Stimulated activated CD4-positive, alpha-beta T cell treated with anti-CD3 and anti-CD28 coated beads, Interleukin-2, amount 100 ng/mL, for 48 hours (primary cell): ENCODE measurements around the gene SSRP1.

Experiments used
- DNase-seq, 2 donors: peaks; one replicate each; pipeline ENCODE4 v3.0.0-alpha.2; 2020

SSRP1 gene

DNA sequence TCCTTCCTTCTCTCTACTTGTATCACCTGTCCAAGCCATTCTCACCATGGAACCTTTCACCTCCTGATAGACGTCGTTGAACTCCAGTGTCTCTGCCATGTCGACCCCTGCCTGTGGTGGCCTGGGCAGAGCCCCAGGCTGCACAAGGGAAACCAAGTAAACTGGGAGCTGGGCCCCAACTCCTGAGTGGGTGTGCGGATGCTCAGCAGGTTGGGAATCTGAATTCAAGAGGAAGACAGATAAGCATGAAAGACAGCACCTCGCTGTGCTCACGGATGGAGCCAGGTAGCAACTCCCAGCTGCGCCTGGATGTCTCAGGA lies 709 bp downstream of the SSRP1 start:
- no peak for DNase-seq

DNA sequence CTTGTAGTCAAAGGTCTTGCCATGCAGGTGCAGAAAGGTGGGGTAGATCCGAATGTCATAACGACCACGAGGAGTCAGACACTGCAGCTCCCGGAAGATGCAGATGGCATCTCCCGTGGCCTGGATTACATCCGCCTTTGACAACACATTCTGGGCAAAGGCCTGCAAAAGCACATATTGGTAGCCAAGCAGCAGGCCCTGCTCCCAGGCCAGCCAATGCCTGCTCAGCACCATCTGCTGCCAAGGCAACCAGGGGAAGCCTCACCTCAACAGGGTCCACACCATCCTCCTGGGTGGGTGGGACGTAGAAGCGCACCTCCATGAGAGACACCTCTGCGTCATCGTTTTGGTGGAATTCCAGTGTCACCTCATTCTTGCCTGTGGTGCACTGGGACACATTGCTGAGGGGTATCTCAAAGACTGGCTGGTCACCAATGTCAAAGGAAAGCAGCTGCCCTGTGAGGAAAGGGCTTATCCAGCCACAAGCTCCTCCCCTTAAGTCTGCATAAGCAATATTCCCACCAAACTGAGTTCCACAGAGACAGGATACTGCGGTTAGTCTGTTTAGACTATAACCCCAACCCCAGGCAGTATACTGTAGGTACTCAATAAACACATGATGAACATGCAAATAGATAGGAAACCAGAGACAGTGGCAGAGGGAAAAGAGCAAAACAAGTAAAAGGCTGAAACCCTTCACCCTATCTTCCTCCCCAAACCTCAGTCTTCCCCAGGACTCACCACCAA lies 2.8 kb downstream of the SSRP1 start:
- no peak for DNase-seq

DNA sequence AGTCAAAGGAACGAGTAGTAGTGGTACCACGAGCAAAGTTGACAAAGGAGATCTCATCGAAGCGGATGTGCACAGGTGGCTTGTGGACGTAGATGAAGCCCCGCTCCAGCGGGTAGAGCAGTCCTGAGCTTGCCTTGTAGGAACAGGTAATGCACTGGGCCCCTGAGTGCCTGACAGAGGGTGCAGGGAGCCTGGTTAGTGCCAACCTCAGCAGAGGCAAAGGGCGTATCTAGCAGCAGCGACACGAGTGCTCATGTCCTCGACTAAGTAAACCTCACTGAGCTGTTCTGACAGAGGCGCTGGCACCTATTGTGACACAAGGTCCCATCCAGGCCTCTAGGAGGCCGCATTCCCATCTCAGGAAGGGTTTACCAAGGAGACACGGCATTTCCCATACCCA lies 4.0 kb downstream of the SSRP1 start:
- no peak for DNase-seq

DNA sequence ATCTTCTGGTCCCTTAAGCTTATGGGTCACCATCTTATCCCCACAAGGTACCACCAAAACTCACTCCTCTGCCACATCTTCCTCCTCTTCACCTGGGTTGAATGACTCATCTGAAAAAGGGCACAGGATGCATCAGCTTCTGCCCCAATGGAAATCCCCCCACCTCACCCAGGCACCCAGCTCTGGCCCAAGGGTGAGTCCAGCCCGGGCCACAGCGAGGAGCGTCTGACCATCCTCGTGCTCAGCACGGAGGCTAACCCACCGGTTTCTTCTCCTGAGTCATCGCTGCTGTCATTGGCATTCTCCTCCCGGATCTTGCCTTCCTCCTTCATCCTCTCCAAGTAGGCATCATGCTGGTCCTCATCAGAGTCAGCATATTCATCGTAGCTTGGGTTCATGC lies 5.7 kb downstream of the SSRP1 start:
- no peak for DNase-seq

DNA sequence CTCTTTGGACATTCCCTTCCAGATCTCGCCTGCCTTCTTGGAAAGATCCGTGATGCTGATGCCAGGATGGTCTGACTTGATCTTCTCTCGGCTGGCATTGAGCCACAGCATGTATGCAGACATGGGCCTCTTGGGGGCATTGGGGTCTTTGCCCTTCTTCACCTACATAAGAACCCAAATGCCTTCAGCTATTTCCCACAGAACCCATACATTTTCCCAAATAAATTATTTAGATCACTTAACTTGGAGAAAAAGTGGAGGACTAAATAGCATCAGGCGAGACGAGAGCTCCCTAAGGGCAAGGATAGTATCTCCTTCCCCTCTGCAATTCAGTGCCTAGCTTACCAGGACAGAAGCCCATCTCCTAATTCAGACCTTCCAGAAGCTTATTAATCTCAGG lies 8.0 kb downstream of the SSRP1 start:
- no peak for DNase-seq

DNA sequence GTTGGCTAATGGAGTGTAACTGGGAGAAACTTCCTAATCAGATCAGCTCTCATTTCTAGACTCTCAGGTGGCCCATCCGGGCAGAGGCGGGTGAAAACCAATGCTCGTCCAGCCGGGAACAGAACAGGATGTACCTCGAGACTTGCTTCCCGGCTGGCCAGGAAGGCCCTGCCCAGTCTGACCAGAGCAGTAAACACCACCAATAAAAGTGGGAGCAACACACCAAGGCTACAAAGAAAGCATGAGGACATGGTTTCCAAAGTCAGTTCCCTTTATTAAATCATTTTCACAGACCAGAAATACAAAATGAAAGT lies 10.0 kb downstream of the SSRP1 start:
- DNase-seq, result no peak

DNA sequence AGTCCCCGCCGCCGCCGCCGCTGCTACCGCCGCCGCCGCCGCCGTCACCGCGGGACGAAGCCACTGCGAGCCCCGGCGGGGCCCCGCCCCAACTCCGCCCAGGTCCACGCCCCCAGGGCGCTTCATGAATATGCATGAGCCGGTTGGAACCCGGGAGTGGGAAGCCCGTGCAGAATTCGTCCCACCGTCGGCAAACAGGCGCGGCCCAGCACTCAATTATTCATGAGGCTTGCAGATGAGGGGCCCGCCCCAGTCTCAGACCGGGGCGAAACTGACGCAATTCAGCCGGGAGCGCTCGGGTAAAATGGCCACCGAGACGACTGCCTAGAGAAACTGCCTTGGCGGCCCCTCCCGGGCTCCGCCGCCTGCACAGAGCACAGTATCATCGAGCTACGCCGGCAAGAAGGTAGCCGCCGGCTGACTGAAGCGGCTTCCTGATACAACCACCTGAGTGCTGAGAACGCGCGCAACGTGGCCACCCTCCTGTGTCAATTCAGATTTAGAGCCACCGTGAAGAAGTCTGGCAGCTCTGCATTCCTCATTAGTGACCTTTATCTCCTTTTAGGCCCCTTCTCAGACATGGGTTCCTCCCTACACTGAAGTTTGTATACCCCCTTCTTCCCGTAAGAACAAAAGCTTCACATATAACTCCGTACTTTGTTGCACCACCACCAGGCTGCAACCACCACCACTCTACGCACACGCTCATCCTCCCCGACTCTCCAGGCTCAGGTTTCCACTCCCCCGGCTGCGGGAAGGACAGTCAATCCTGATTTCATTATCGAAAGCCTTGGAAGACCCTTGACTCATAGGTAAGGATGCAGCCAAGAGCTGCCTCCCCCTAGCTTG lies 10.6 kb downstream of the SSRP1 start, which contains the start of gene TNKS1BP1:
Gene TNKS1BP1, minus strand, starts transcription at position 67 of the 849 bp plus-strand sequence. CDS start 3,067 bp downstream, outside the sequence.
- DNase-seq, result peak; percentile 85 to 88

DNA sequence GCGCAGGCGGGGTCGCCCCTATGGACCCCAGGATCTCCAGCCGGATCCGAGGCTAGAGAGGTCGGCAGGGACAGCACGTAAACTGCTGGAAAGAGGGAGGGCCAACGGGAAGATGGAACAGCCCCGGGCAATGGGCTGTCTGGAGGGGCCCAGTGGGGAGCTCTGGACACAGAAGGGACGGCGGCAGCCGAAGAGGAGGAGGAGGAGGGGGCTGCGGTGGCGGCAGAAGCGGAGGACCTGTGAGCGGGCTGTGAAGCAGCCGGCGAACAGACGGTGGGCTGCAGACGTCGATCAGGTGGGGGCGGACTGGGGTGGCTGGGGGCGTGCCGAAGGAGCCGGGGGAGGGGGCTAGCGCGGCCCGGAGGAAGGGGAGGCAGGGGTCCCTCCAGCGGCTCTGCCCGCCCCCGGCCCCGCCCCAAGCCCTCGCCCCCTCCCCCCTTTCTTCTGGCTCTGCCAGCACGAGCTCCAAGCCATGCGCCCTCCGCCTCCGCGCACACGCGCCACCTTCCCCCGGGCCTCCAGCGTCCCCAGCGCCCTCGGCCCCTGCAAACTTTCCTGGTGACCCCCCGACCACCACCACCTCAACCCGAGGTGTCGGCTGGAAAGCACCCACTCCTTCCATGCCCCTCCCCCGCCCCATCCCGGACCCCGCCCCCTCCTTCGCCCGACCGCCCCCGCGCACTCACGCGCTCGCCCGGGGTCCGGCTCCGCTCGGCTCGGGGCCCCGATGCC lies 11.4 kb downstream of the SSRP1 start:
- no peak for DNase-seq

DNA sequence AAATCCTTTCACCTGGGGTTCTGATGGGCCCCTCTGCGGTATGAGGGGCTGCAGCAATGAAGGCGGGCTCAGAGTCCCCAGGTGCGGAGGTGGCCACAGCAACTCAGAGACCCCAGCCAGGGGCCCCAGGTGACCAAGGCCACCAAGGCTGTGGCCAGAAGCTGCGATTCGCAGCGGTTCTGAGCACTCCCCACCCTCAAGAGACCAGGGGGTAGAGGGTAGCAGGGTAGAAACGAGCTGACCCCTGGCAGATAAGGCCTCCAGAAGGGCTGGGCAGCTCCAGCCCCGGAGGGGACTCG lies 11.9 kb downstream of the SSRP1 start:
- no peak for DNase-seq

DNA sequence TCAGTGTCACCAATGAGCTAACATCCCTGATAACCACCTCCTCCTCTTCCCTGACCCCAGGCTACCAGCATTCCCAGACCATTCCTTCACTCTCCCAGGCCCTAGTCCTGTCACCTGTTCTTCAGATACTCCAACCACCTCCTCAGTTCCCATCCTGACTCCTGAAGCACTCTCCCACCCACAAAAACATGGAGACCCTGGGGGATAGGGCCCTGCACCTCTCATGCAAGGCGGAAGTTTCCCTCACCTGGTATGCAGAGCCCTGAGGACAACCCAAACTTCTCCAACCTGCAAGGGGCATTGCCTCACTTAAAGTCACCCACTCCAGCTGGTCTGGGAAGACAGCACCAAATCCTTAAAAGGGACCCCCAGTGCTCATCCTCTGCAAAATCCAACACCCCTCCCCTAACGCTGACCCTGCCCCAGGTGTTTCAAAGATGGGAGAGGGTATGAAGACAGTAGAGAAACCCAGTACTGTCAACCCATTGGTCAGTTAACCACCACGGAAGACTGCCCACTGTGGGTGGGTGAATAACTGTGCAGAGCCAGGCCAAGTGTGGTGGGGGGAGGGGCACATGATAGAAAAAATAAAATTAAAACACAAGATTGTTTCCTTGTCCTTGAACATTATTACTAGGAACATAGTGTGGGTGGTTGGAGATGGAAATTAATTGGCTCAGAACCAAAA lies 12.4 kb downstream of the SSRP1 start:
- no peak for DNase-seq

DNA sequence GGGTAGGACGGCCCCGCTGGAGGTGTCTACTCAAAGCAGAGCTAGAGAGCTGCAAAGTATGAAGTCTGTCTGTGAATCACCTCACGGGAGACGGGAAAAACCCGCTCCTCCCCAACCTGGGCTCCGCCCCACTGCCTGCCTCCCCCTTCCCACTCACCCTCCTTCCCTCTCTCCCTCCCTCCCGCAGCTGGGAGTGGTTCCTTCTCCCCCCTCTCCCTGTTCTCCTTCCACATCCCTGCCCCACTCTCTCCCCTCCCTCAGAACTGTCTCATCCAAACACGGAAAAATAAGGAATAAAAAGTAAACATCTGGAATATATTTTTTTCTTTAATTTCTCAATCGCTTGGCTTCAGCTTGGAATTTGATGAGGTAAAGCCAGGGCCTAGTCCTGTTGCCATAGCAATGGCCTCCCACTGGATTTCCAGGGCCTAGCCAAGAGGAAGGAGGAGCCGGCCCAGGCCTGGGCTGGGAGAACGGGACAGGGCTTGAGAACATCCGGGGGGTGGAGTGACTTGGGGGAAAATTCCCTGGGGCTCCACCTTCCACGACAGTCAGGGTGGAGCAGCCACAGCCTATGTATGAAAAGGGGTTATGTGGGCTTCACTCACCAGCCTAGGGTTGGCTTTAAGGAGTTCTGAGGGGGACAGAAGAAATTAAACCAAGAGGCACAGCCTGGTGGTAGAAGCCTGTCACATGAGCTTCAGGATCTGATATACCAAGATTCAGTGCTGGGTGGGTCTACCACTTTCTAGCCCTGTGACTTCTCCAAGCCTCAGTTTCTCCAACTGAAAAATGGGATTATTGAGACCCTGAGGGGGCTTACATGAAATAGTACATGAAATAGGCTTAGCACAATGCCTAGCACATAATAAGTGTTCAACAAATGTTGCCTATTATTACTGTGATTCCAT lies 13.2 kb downstream of the SSRP1 start:
- no peak for DNase-seq

DNA sequence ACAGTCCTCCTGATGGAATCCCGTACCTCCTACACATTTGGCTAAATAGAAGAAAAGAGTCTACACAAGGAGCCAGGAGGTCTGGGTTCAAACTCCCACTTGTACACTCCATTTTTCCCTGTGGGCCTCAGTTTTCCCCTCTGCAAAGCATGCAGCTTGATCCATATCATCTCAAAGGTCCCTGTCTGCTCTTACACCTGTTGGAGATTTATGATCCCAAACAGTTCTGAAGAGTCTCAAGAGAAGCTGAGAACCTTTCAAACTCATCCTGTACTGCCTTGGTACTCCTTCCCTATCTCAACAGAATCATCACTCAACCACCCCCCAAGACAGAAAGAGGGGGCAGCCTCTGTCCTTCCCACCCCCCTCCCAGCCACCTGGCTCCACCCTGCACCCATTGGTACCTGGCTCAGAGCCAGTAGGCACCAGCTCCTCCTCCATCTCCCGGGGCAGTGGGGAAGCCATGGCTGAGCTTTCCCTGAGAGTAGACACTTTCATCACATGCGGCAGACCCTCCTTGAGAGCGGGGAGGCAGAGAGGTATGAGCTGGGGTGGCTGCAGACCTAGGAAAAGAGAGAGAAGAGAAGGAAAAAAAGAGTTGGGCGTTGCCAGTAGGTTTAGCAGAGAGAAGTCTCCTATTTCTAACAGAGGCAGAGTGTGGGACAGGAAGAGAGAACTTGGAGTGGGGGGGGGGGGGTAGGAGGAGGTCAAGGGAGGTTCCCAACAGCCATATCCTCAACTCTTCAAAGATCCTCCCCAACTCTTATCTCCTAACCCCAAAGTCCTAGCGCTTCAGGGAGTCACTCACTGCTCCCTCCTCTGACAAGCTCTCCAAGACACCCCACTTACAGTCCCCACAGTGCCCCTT lies 14.1 kb downstream of the SSRP1 start:
- no peak for DNase-seq

DNA sequence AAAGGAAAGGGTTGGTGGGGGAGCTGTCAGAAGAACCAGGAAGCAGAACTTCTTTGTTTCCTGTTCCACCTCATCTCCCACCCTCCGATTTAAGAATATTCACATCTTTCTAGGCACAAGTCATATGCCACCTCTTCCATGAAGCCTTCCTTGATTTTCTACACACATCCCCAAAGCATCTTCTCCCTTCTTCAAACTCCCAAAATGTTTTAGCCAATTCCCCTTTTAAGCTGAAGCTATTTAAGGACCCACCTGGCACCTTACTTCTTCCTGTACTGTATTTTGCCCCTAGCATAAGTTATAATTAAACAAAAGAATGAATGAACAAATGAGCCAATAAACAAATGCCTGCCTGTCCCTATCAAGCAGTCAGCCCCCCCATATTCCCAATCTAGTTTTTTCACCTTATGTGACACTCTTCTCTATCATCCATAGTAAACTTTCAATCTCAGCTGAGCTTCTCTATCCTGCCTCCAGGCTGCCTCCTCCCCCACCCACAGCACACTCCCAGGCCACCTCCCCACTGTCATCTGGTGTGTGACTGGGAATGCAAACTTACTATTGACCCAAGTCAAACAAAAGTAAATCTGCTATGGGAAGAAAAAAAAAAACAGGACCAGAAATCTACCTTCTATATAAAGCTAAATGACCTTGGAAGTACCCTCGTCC lies 14.8 kb downstream of the SSRP1 start:
- DNase-seq, result no peak

DNA sequence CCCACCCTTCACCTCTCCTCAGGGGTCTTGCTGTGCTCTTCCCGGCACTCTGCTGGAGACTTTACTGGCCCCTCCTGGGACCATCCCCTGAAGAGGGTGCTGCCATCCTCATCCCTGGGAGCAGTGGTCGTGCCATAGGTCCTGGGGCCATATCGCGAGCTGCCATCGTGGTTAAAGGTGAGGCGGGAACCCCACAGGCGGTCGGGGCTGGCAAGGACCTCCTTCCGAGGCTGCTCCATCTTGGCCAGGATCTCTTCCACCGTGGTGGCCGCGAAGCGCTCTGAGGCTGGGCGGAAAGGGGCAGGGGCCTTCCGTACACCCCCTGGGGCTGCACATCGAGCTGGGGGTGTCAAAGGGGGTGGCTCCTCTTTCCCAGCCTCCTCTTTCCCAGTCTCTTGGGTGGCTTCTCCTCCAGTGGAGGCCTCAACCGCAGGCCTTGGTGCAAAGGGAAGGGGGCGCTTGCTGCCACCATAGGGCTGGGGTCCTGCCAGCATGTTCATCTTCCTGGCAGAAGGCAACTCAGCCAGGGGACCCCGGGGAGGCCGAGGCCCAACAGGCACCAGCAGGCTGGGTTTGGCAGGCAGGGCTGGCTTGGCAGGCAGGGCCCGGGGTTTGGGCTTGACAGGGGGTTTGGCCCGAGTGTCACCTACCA lies 15.5 kb downstream of the SSRP1 start:
- no peak for DNase-seq

DNA sequence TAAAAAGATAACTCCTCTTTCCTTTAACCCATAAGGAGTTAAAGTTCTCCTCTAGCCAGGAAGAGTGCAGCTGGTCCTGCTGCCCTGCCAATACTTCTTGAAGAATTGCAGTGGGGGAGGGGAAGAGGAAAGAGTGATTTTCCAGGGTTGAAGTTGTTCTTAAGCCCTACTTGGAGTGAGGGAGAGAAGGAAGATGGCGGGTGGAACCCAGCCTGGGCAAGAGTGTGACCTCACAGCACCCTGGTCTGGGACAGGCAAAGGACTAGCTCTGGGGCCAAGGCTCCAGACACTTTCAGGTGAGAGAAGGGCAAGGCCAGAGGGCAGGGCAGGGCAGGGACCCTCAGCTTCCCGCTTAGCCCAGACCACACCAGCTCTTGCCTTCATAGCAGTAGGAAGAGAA lies 17.5 kb downstream of the SSRP1 start:
- DNase-seq, result no peak

DNA sequence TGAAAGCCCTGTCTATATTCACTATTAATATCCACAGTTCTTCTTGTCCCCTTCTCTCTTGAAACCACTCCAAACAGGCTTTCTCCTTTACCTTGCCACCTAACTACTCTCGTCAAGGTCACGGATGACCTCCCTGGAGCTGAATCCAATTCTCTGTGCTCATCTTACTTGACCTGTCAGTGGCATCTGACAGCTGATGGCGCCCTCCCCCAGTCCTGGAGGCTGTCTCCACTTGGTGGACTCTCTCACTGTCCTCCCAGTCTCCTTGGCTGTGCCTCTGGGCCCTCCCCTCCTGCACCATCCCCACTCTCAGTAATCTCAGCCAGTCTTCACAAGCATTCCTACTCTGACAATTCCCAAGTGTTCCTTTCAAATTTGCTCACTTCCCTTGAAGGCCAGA lies 19.7 kb downstream of the SSRP1 start:
- no peak for DNase-seq

DNA sequence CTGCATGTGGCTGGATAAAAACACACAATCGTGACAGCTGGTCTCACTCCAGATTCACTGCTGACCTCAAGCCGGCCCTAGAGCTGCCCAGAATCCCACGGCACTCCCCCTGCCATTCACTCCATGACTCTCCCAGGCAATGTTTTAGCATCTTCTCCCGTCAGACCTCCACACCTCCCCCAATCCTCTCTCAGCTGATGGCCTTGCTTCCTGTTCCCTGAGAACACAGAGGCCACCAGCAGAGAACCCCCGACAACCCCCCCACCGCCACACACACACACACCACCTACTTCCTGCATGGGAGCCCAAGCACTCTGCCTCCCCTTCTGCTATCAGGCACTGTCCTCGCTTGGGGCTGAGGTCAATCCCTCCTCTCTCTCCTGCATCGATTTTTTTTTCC lies 20.2 kb downstream of the SSRP1 start:
- no peak for DNase-seq

DNA sequence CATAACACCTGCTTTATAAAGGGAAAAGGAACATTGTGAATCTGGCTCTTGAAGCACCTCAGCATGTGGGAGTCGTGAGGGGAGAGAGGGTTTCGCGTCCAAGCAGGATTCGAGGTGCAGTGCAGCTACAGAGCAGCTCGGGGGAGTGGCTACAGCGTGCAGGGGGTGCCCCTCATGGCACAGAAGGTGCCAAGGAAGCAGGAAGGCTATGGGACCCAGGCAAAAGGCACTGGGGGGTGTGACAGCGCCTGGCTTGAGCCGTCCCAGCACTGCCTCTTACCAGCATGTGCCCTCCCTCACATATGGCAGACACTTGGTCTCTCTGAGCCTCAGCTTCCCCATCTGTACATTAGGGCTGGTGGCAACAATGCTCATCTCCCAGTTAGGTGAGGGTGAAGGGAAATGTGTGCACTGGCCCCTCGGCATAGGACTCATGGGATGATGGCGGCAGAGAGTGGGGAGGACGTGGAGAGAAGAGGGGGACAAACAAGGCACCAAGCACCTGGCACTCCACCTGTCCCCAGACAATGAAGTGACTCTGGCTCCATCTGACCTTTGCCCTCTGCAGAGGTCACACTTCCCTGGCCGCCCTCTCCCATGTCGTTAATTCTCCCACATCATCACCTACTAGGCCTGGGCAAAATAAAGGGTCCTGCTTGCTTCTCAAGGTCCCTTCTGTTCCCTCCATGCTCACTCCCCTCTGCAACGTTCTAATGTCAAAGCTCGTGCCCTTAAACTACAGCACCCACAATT lies 21.3 kb downstream of the SSRP1 start:
- DNase-seq, result no peak

DNA sequence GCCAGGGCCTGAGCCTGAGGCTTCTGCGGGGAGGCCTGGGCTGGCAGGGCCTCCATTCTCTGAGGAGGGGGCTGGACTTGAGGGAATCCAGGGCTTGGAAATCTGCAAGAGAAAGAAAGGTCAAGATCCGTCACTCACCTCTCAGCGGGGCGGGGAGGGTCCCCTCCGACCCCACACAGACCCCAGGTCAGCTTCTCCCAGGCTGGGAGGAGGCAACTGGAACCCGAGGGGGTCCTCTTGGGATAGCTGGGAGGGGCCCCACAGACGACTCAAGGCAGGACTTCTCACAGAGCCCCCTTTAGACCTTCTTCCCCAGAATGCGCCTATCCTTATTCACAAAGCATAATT lies 21.9 kb downstream of the SSRP1 start:
- DNase-seq, result no peak
